GM12891 (cell line): ENCODE results near the gene EFNB3.

Experiments
- PAX5 ChIP-seq: IDR thresholded peaks from 2 replicates; pipeline ENCODE4 v1.6.1; 2011; ENCODE audit warnings: low read length, moderate library complexity, mild to moderate bottlenecking; ENCODE audit not compliant: insufficient read depth, severe bottlenecking
- POLR2A ChIP-seq: IDR thresholded peaks from 2 replicates; pipeline ENCODE4 v1.6.1; 2011; ENCODE audit warnings: low read depth, low read length, control low read depth
- POLR2AphosphoS5 ChIP-seq: IDR thresholded peaks from 2 replicates; pipeline ENCODE4 v1.6.1; 2011; ENCODE audit warnings: low read depth, low read length, control low read depth
- POU2F2 ChIP-seq: IDR thresholded peaks from 2 replicates; pipeline ENCODE4 v1.6.1; 2011; ENCODE audit warnings: low read depth, mild to moderate bottlenecking, control low read depth, low read length, moderate library complexity
- SPI1 ChIP-seq: IDR thresholded peaks from 2 replicates; pipeline ENCODE4 v1.6.1; 2011; ENCODE audit warnings: low read depth, low read length, control low read depth
- TAF1 ChIP-seq: IDR thresholded peaks from 2 replicates; pipeline ENCODE4 v1.6.1; 2011; ENCODE audit warnings: low read depth, low read length, control low read depth

DNA sequence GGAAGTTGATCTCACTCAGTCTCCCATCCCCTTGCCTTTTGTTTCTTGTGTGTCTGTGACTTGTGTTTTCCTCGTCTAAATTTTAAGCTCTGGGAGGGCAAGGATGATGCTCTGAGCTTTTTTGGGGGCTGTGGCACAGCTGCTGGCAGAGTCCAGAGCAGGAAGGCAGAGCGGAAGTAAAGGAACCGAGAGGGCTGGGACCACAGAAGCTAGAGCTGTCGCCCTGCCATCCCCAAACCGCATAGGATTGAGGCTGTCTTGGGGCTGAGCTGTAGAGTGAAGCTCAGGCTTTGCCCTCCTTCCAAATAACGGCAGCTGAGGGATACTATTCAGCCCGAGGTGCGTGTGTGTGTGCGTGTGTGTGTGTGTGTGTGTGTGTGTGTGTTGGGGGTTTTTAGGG, 8.8 kb downstream of the EFNB3 start:
- no peak for TF ChIP-seq SPI1
- TF ChIP-seq POLR2A = no peak
- TF ChIP-seq POLR2AphosphoS5 = no peak
- TF ChIP-seq TAF1 = no peak
- no peak for TF ChIP-seq POU2F2
- no peak for TF ChIP-seq PAX5
